ENCODE measurements around the gene MRM3.
A peak's percentile ranks its signal among the peaks of the same experiment; 100 is the strongest.
"Not testable (repeated sequence)": the region's sequence is repeated elsewhere in the genome, so short reads cannot be mapped to it uniquely, and the experiment has no call there.

The MRM3 gene

GRCh38 chr17:749359-749758 lies 32.8 kb upstream of the MRM3 start:
- peaks cover 33% of the 10 kb centered on the region for H3K36me3 ChIP-seq (ENCODE audit: insufficient read depth, low read length)
- H3K9me3 ChIP-seq (ENCODE audit: control insufficient read depth, insufficient read depth, low read length); H3K9ac ChIP-seq (ENCODE audit: low read depth, low read length); H3K4me1 ChIP-seq (ENCODE audit: insufficient read depth, low read length): not testable (repeated sequence)

GRCh38 chr17:750431-751037 lies 31.6 kb upstream of the MRM3 start:
- H3K4me1 ChIP-seq (ENCODE audit: insufficient read depth, low read length): no peaks in the 10 kb centered on the region; the same call in 1 of the 2 replicates
- H3K36me3 ChIP-seq (ENCODE audit: insufficient read depth, low read length): peaks cover 26% of the 10 kb centered on the region
- H3K9me3 ChIP-seq (ENCODE audit: control insufficient read depth, insufficient read depth, low read length): peaks cover 4% of the 10 kb centered on the region; the same call in 1 of the 2 replicates
- no peak overlapping the region; the same call in 1 of the 2 replicates for H3K9ac ChIP-seq (ENCODE audit: low read depth, low read length)

GRCh38 chr17:751269-752001 lies 30.7 kb upstream of the MRM3 start:
- Histone ChIP-seq H3K9me3 (ENCODE audit: control insufficient read depth, insufficient read depth, low read length) (peaks cover 4% of the 10 kb centered on the region; the same call in 1 of the 2 replicates), H3K9ac (ENCODE audit: low read depth, low read length) (peak overlapping the region; percentile 65), H3K36me3 (ENCODE audit: insufficient read depth, low read length) (peaks cover 20% of the 10 kb centered on the region), H3K4me1 (ENCODE audit: insufficient read depth, low read length) (no peaks in the 10 kb centered on the region; the same call in 1 of the 2 replicates)

- peak within 1 kb of the TSS; percentile 65 for H3K9ac ChIP-seq (ENCODE audit: low read depth, low read length)
- peaks cover 17% of the 10 kb centered on the region for H3K36me3 ChIP-seq (ENCODE audit: insufficient read depth, low read length)
These were observed 30.0 kb upstream of the MRM3 start, which contains the start of gene GEMIN4 for GRCh38 chr17:752002-752619. Gene GEMIN4 (minus strand): TSS chr17:752264. CDS start chr17:752142, 122 bp downstream.

GRCh38 chr17:752620-753219 lies 29.4 kb upstream of the MRM3 start:
- H3K9me3 ChIP-seq (ENCODE audit: control insufficient read depth, insufficient read depth, low read length): peaks cover 4% of the 10 kb centered on the region; the same call in 1 of the 2 replicates
- no peaks in the 10 kb centered on the region; the same call in 1 of the 2 replicates for H3K4me1 ChIP-seq (ENCODE audit: insufficient read depth, low read length)
- H3K9ac ChIP-seq (ENCODE audit: low read depth, low read length): peak overlapping the region; percentile 65
- peaks cover 19% of the 10 kb centered on the region for H3K36me3 ChIP-seq (ENCODE audit: insufficient read depth, low read length)

More at GRCh38 chr17:752002-752619, 30.0 kb upstream of the MRM3 start, which contains the start of gene GEMIN4:
- H3K4me1 ChIP-seq (ENCODE audit: insufficient read depth, low read length): no peaks in the 10 kb centered on the region; the same call in 1 of the 2 replicates
- peaks cover 4% of the 10 kb centered on the region; the same call in 1 of the 2 replicates for H3K9me3 ChIP-seq (ENCODE audit: control insufficient read depth, insufficient read depth, low read length)

- H3K4me1 ChIP-seq (ENCODE audit: insufficient read depth, low read length): no peaks in the 10 kb centered on the region; the same call in 1 of the 2 replicates
- H3K9ac ChIP-seq (ENCODE audit: low read depth, low read length): no peak overlapping the region; the same call in 1 of the 2 replicates
- H3K36me3 ChIP-seq (ENCODE audit: insufficient read depth, low read length): peaks cover 15% of the 10 kb centered on the region
- peaks cover 4% of the 10 kb centered on the region; the same call in 1 of the 2 replicates for H3K9me3 ChIP-seq (ENCODE audit: control insufficient read depth, insufficient read depth, low read length)
These were observed 28.7 kb upstream of the MRM3 start for GRCh38 chr17:753418-753817.

- H3K9me3 ChIP-seq (ENCODE audit: control insufficient read depth, insufficient read depth, low read length); H3K9ac ChIP-seq (ENCODE audit: low read depth, low read length); H3K4me1 ChIP-seq (ENCODE audit: insufficient read depth, low read length): not testable (repeated sequence)
- H3K36me3 ChIP-seq (ENCODE audit: insufficient read depth, low read length): peaks cover 10% of the 10 kb centered on the region
These were observed 26.7 kb upstream of the MRM3 start for GRCh38 chr17:755319-755961.

GRCh38 chr17:756010-756567 lies 26.1 kb upstream of the MRM3 start:
- H3K9ac ChIP-seq (ENCODE audit: low read depth, low read length); H3K4me1 ChIP-seq (ENCODE audit: insufficient read depth, low read length); H3K9me3 ChIP-seq (ENCODE audit: control insufficient read depth, insufficient read depth, low read length): not testable (repeated sequence)
- H3K36me3 ChIP-seq (ENCODE audit: insufficient read depth, low read length): peaks cover 14% of the 10 kb centered on the region

- peaks cover 38% of the 10 kb centered on the region for H3K36me3 ChIP-seq (ENCODE audit: insufficient read depth, low read length)
- H3K9ac ChIP-seq (ENCODE audit: low read depth, low read length): no peak overlapping the region
- H3K9me3 ChIP-seq (ENCODE audit: control insufficient read depth, insufficient read depth, low read length): no peaks in the 10 kb centered on the region
- no peaks in the 10 kb centered on the region for H3K4me1 ChIP-seq (ENCODE audit: insufficient read depth, low read length)
These were observed 22.2 kb upstream of the MRM3 start for GRCh38 chr17:759964-760363.

GRCh38 chr17:760371-760770 lies 21.8 kb upstream of the MRM3 start:
- H3K36me3 ChIP-seq (ENCODE audit: insufficient read depth, low read length): peaks cover 41% of the 10 kb centered on the region
- H3K4me1 ChIP-seq (ENCODE audit: insufficient read depth, low read length): no peaks in the 10 kb centered on the region
- no peaks in the 10 kb centered on the region for H3K9me3 ChIP-seq (ENCODE audit: control insufficient read depth, insufficient read depth, low read length)
- no peak overlapping the region for H3K9ac ChIP-seq (ENCODE audit: low read depth, low read length)

- Histone ChIP-seq H3K9me3 (ENCODE audit: control insufficient read depth, insufficient read depth, low read length) (no peaks in the 10 kb centered on the region), H3K4me1 (ENCODE audit: insufficient read depth, low read length) (no peaks in the 10 kb centered on the region), H3K36me3 (ENCODE audit: insufficient read depth, low read length) (peaks cover 41% of the 10 kb centered on the region), H3K9ac (ENCODE audit: low read depth, low read length) (no peak overlapping the region)
These were observed 15.1 kb upstream of the MRM3 start for GRCh38 chr17:767076-767475.

- H3K4me1 ChIP-seq (ENCODE audit: insufficient read depth, low read length): no peaks in the 10 kb centered on the region
- no peaks in the 10 kb centered on the region for H3K9me3 ChIP-seq (ENCODE audit: control insufficient read depth, insufficient read depth, low read length)
- peaks cover 42% of the 10 kb centered on the region for H3K36me3 ChIP-seq (ENCODE audit: insufficient read depth, low read length)
- H3K9ac ChIP-seq (ENCODE audit: low read depth, low read length): no peak overlapping the region
These were observed 9.1 kb upstream of the MRM3 start for GRCh38 chr17:773016-773415.

- Histone ChIP-seq H3K4me1 (ENCODE audit: insufficient read depth, low read length) (no peaks in the 10 kb centered on the region), H3K36me3 (ENCODE audit: insufficient read depth, low read length) (peaks cover 48% of the 10 kb centered on the region), H3K9ac (ENCODE audit: low read depth, low read length) (no peak overlapping the region), H3K9me3 (ENCODE audit: control insufficient read depth, insufficient read depth, low read length) (no peaks in the 10 kb centered on the region)
These were observed 8.5 kb upstream of the MRM3 start for GRCh38 chr17:773467-774312.
